OCI-LY7 (cell line): ENCODE data around the gene USP22. TPM values are rescaled to one million over a fixed set of nuclear protein-coding genes. Genes with fewer than 3 reads are reported as not detected.

Experiments
- BruUV-seq: library from RNA; stranded (reverse); fragments of 400-500 nt; replicated peaks from 2 replicates; lab custom pipeline; 2021; lab: Mats Ljungman, UMichigan
- CTCF ChIA-PET: fragments of 300-600 bp; sonication (Branson Sonifier 250); formaldehyde crosslinking; loops from one replicate; lab custom pipeline; 2022; ENCODE audit warnings: antibody characterized with exemption; ENCODE audit not compliant: unreplicated experiment; lab: Charles Lee
- POLR2A ChIA-PET: fragments of 300-600 bp; sonication (Branson Sonifier 250); formaldehyde crosslinking; loops from one replicate; lab custom pipeline; 2022; ENCODE audit warnings: antibody characterized with exemption; lab: Charles Lee
- DNase-seq: peaks from one replicate; pipeline ENCODE4 v3.0.0-alpha.2; 2015; ENCODE audit warnings: low spot score
- H2AFZ ChIP-seq: fragments of 200-600 bp; sonication (generic), shearing (Covaris generic); 2 replicates; pipeline ENCODE4 v1.6.1; 2014; ENCODE audit warnings: mild to moderate bottlenecking, antibody characterized with exemption, low read length, moderate library complexity
- H3K27ac ChIP-seq: fragments of 200-600 bp; sonication (generic); 2 replicates; pipeline ENCODE4 v1.5.1; 2014; ENCODE audit warnings: mixed run types, low read depth, mild to moderate bottlenecking, moderate library complexity, low read length, inconsistent platforms; ENCODE audit not compliant: poor library complexity, severe bottlenecking
- H3K36me3 ChIP-seq: fragments of 200-600 bp; sonication (generic); 2 replicates; pipeline ENCODE4 v1.6.1; 2014; ENCODE audit warnings: mild to moderate bottlenecking, antibody characterized with exemption, low read length, moderate library complexity, mixed read lengths; ENCODE audit not compliant: insufficient read depth
- H3K4me1 ChIP-seq: fragments of 200-600 bp; sonication (generic); 2 replicates; pipeline ENCODE4 v1.5.1; 2014; ENCODE audit warnings: mild to moderate bottlenecking, low read length; ENCODE audit not compliant: insufficient read depth, poor library complexity, severe bottlenecking
- H3K4me2 ChIP-seq: fragments of 200-600 bp; sonication (generic); 2 replicates; pipeline ENCODE4 v1.6.1; 2014; ENCODE audit warnings: mild to moderate bottlenecking, low read length
- H3K4me3 ChIP-seq: fragments of 200-600 bp; sonication (generic); 2 replicates; pipeline ENCODE4 v1.5.1; 2014; ENCODE audit warnings: mild to moderate bottlenecking, low read depth, low read length; ENCODE audit not compliant: poor library complexity, severe bottlenecking
- H3K79me2 ChIP-seq: fragments of 200-600 bp; sonication (generic); 2 replicates; pipeline ENCODE4 v1.6.1; 2016; ENCODE audit warnings: low read depth, mild to moderate bottlenecking, low read length, moderate library complexity, mixed read lengths; ENCODE audit not compliant: insufficient read depth
- H3K9me2 ChIP-seq: fragments of 200-600 bp; sonication (generic); 2 replicates; pipeline ENCODE4 v1.6.1; 2016; ENCODE audit warnings: mild to moderate bottlenecking, low read length, mixed read lengths; ENCODE audit not compliant: insufficient read depth
- H3K9me3 ChIP-seq: fragments of 200-600 bp; sonication (generic); 2 replicates; pipeline ENCODE4 v1.6.1; 2014; ENCODE audit warnings: mild to moderate bottlenecking, mixed run types, low read length, mixed read lengths
- H4K20me1 ChIP-seq: fragments of 200-600 bp; sonication (generic); 2 replicates; pipeline ENCODE4 v1.6.1; 2014; ENCODE audit warnings: mild to moderate bottlenecking, antibody characterized with exemption, low read length, moderate library complexity, mixed read lengths; ENCODE audit not compliant: insufficient read depth
- CTCF ChIP-seq: fragments of 200-600 bp; sonication (generic); conservative IDR thresholded peaks from 2 replicates; pipeline ENCODE4 v1.5.1; 2014; ENCODE audit warnings: mild to moderate bottlenecking, antibody characterized with exemption, low read length, moderate library complexity, mixed read lengths
- EZH2phosphoT487 ChIP-seq: fragments of 200-600 bp; sonication (generic); IDR thresholded peaks from 2 replicates; pipeline ENCODE4 v1.6.1; 2018; ENCODE audit warnings: low read depth, borderline replicate concordance, mild to moderate bottlenecking, mixed run types, antibody characterized with exemption, low read length, moderate library complexity, mixed read lengths
- intact Hi-C: fragments of 100-400 bp; cut with micrococcal nuclease; formaldehyde crosslinking; loops from one replicate; pipeline ENCODE4 v1.10.0; 2022; ENCODE audit not compliant: unreplicated experiment
- total RNA-seq, 2 experiments: library from RNA; depleted of rRNA in 1 of 2; stranded (reverse); fragments of >200 nt in 1 of 2; shearing (Covaris generic) in 1 of 2; gene quantifications; 2 replicates each; pipeline ENCODE4 v1.2.3, GENCODE V29; 2014 to 2022

The USP22 gene
- total RNA-seq, 2 experiments from 2014 or later = 180 to 302 TPM

GRCh38 chr17:21072745-21073197, 30.0 kb upstream of the USP22 start:
- intact Hi-C loops = no loop called here
- Histone ChIP-seq H3K36me3 (no peaks in the 10 kb centered on the region), H2AFZ (no peak overlapping the region), H3K79me2 (no peaks in the 10 kb centered on the region), H3K27ac (no peak overlapping the region), H3K4me1 (no peaks in the 10 kb centered on the region), H3K9me2 (no peaks in the 10 kb centered on the region), H3K4me2 (no peak overlapping the region), H3K4me3 (no peak overlapping the region), H4K20me1 (no peaks in the 10 kb centered on the region), H3K9me3 (no peaks in the 10 kb centered on the region)
- ChIA-PET CTCF (no interaction called here), POLR2A (interaction anchor here (0.9 to 1.1 kb wide), 2 partner anchors 8 to 12 kb away, joined by 4 read pairs; no protein-coding TSS in a partner anchor)
- DNase-seq = no peak
- no TSS peak for BruUV-seq
- TF ChIP-seq EZH2phosphoT487 (no peak), CTCF (no peak)

- BruUV-seq = no TSS peak
- no peak overlapping the region for H3K4me3 ChIP-seq
- no peaks in the 10 kb centered on the region for H3K36me3 ChIP-seq
- TF ChIP-seq EZH2phosphoT487 (no peak), CTCF (no peak)
- no peaks in the 10 kb centered on the region for H4K20me1 ChIP-seq
- CTCF ChIA-PET = no interaction called here
- peak overlapping the region; percentile 78 for H2AFZ ChIP-seq
- no peak overlapping the region for H3K27ac ChIP-seq
- H3K4me2 ChIP-seq = no peak overlapping the region
- H3K79me2 ChIP-seq = no peaks in the 10 kb centered on the region
- intact Hi-C loops = no loop called here
- peaks cover 53% of the 10 kb centered on the region for H3K4me1 ChIP-seq
- H3K9me2 ChIP-seq = no peaks in the 10 kb centered on the region
- no peak for DNase-seq
- POLR2A ChIA-PET = interaction anchor here (0.6 to 2.3 kb wide), 3 partner anchors 14 to 117 kb away, joined by 3 to 10 read pairs (median 3); no protein-coding TSS in a partner anchor
- H3K9me3 ChIP-seq = no peaks in the 10 kb centered on the region
These were observed 23.6 kb upstream of the USP22 start for GRCh38 chr17:21066394-21066793.

GRCh38 chr17:21061971-21062526, 19.2 kb upstream of the USP22 start:
- Histone ChIP-seq H2AFZ (peak overlapping the region; percentile 91), H3K27ac (peak overlapping the region; percentile 70), H3K4me3 (peak overlapping the region; percentile 37), H3K79me2 (no peaks in the 10 kb centered on the region), H3K9me3 (no peaks in the 10 kb centered on the region), H4K20me1 (no peaks in the 10 kb centered on the region), H3K36me3 (no peaks in the 10 kb centered on the region), H3K4me2 (peak overlapping the region; percentile 75), H3K4me1 (peaks cover 90% of the 10 kb centered on the region), H3K9me2 (no peaks in the 10 kb centered on the region)
- POLR2A ChIA-PET = interaction anchor here (0.6 to 1.6 kb wide), 3 partner anchors 8 to 142 kb away, joined by 3 to 8 read pairs (median 7); no protein-coding TSS in a partner anchor
- BruUV-seq = no TSS peak
- intact Hi-C loops = loop anchor here (1.0 to 2.0 kb wide), 2 partner anchors 19 to 37 kb away; partner anchors contain the start of gene USP22
- DNase-seq = peak; percentile 82
- CTCF ChIA-PET = interaction anchor here (1.0 kb wide), 1 partner anchor 30 kb away, joined by 3 read pairs; no protein-coding TSS in a partner anchor
- TF ChIP-seq CTCF (peak; percentile 58), EZH2phosphoT487 (no peak)
